ENCODE measurements around the gene IL26. TPM values are rescaled to one million over a fixed set of nuclear protein-coding genes. Genes with fewer than 3 reads are reported as not detected.

The IL26 gene
- total RNA-seq, 1 donor from 2014 or later, result not detected

DNA sequence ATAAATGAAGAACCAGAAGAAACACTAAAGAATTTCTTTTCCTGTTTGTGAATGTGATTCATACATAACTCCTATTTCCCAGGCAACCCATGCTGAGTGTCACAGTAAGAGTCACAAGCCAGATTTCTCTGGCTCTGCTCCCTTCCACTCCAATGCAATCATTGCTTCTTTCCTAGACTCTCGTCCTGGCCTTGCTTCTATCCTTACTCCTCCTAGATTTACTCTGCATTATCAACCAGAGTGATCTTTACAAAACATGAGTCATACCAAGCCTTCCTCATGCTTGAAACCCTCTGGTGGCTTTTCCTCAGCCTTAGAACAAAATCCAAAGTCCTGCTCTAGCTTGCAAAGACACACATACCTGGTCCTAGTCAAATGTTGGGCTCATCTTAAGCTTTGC is 14.5 kb upstream of the IL26 start:
- no peaks in the 10 kb centered on the region for H3K27me3 ChIP-seq
- H3K9me3 ChIP-seq, result no peaks in the 10 kb centered on the region
- H3K4me1 ChIP-seq, result peaks cover 49% of the 10 kb centered on the region
- TF ChIP-seq, protein P1, sequence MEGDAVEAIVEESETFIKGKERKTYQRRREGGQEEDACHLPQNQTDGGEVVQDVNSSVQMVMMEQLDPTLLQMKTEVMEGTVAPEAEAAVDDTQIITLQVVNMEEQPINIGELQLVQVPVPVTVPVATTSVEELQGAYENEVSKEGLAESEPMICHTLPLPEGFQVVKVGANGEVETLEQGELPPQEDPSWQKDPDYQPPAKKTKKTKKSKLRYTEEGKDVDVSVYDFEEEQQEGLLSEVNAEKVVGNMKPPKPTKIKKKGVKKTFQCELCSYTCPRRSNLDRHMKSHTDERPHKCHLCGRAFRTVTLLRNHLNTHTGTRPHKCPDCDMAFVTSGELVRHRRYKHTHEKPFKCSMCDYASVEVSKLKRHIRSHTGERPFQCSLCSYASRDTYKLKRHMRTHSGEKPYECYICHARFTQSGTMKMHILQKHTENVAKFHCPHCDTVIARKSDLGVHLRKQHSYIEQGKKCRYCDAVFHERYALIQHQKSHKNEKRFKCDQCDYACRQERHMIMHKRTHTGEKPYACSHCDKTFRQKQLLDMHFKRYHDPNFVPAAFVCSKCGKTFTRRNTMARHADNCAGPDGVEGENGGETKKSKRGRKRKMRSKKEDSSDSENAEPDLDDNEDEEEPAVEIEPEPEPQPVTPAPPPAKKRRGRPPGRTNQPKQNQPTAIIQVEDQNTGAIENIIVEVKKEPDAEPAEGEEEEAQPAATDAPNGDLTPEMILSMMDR (IDR thresholded peaks at IDR 0.05), result no peak
- no peak for TF ChIP-seq POLR2A (IDR thresholded peaks at IDR 0.05)
- peak in 1 of 2 donors; percentile 25 for TF ChIP-seq POLR2AphosphoS5 (IDR thresholded peaks at IDR 0.05; ENCODE audit: insufficient read depth in 1 of 2, low read depth in 1 of 2)
- no peak for DNase-seq (ENCODE audit: extremely low spot score in 2 of 2)
- H3K27ac ChIP-seq, result peak overlapping the region; percentile 50
- intact Hi-C loops (cut with DNase I), result no loop called here
- no peak overlapping the region for H3K4me3 ChIP-seq
- H3K36me3 ChIP-seq, result no peaks in the 10 kb centered on the region

DNA sequence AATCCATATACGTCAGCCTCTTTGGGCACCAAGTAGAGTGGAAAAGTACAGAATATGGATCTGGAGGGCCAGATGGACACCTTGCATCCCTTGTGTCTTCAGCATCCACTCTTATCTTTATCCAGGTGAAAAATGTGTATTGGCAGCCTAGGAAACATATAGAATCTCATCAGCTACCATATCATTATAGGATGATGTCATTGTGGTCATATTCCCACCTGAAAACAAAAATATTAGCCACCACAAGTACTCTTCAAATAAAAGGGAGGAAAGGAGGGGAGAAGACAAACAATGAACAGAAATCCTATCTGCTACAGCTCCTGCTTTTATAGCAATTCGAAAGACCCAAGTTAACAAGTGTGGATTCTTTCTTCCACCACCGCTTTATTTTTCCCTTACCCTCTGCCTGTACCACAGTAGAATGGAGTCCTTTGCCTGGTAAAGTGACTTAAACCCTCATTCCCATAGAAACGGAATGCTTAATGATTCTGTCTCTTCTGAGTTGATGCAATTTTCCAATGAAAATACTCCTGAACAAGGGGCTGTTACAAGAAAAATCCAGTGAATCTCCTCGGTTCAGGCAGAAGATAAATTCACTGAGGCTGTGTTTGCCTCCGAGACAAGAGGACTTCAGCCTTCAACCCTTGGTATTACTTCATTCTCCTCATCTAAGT is 13.8 kb upstream of the IL26 start:
- no peak for DNase-seq (ENCODE audit: extremely low spot score in 2 of 2)
- TF ChIP-seq, protein P1 (IDR thresholded peaks at IDR 0.05), result no peak
- TF ChIP-seq POLR2AphosphoS5 (IDR thresholded peaks at IDR 0.05; ENCODE audit: insufficient read depth in 1 of 2, low read depth in 1 of 2), result no peak
- TF ChIP-seq POLR2A (IDR thresholded peaks at IDR 0.05), result no peak
- Histone ChIP-seq H3K4me1 (peaks cover 43% of the 10 kb centered on the region), H3K36me3 (no peaks in the 10 kb centered on the region), H3K4me3 (no peak overlapping the region), H3K9me3 (no peaks in the 10 kb centered on the region), H3K27me3 (no peaks in the 10 kb centered on the region), H3K27ac (peak overlapping the region; percentile 50)
- intact Hi-C loops (cut with DNase I), result no loop called here

DNA sequence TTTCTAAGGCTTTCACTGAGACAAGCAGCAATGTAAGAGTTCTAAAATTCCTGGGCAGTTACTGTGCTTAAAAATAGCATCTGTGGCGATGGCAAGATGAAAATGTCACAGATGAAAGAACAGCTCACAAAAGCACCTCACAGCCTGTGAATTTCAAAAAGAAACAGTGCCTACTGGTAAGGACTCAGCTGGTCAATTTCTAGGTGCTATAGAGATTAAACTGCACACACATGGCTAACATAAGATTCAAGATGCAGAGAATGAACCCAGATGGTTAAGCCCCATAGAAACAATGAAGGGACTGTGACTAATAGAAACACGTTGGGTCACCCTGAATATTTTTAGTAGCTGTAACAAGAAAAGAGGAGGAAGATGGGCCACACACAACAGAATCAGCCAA is 12.0 kb upstream of the IL26 start:
- Histone ChIP-seq H3K36me3 (no peaks in the 10 kb centered on the region), H3K27ac (no peak overlapping the region), H3K4me3 (no peak overlapping the region), H3K27me3 (no peaks in the 10 kb centered on the region), H3K9me3 (no peaks in the 10 kb centered on the region), H3K4me1 (peaks cover 43% of the 10 kb centered on the region)
- no peak for DNase-seq (ENCODE audit: extremely low spot score in 2 of 2)
- intact Hi-C loops (cut with DNase I), result no loop called here
- TF ChIP-seq, protein P1 (IDR thresholded peaks at IDR 0.05), result no peak
- TF ChIP-seq POLR2AphosphoS5 (IDR thresholded peaks at IDR 0.05; ENCODE audit: insufficient read depth in 1 of 2, low read depth in 1 of 2) (no peak), POLR2A (IDR thresholded peaks at IDR 0.05) (no peak)

DNA sequence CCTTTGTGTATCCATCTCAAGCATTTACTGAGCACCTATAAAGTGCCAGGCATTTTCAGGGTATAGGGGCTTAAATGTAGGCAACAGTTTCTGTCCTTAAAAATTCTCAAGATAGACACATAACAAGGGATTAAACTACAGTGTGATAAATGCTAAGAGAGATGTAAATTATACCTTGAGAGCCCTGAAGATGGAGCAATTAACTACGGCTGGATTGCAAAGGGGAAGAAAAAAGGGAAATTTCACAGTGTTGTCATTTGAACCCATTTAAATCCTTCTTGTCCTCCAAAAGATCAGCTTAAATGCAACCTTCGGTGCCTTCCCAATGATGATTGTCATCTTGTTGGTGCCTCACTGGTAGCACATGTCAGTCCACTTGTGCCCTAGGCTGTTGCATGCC is 11.5 kb upstream of the IL26 start:
- H3K27me3 ChIP-seq, result no peaks in the 10 kb centered on the region
- no peaks in the 10 kb centered on the region for H3K9me3 ChIP-seq
- peak overlapping the region; percentile 24 to 25 for H3K4me3 ChIP-seq
- TF ChIP-seq POLR2AphosphoS5 (IDR thresholded peaks at IDR 0.05; ENCODE audit: insufficient read depth in 1 of 2, low read depth in 1 of 2) (no peak), POLR2A (IDR thresholded peaks at IDR 0.05) (no peak)
- TF ChIP-seq, protein P1 (IDR thresholded peaks at IDR 0.05), result no peak
- intact Hi-C loops (cut with DNase I), result no loop called here
- no peaks in the 10 kb centered on the region for H3K36me3 ChIP-seq
- DNase-seq (ENCODE audit: extremely low spot score in 2 of 2), result no peak
- H3K27ac ChIP-seq, result no peak overlapping the region
- peaks cover 43% of the 10 kb centered on the region for H3K4me1 ChIP-seq

- no peak for TF ChIP-seq POLR2AphosphoS5 (IDR thresholded peaks at IDR 0.05; ENCODE audit: insufficient read depth in 1 of 2, low read depth in 1 of 2)
- TF ChIP-seq POLR2A (IDR thresholded peaks at IDR 0.05), result no peak
- H3K27ac ChIP-seq, result no peak overlapping the region
These were observed 10.9 kb upstream of the IL26 start for GRCh38 chr12:68236421-68237059.

More at GRCh38 chr12:68236421-68237059, 10.9 kb upstream of the IL26 start:
- H3K9me3 ChIP-seq, result no peaks in the 10 kb centered on the region
- no peaks in the 10 kb centered on the region for H3K27me3 ChIP-seq
- DNase-seq (ENCODE audit: extremely low spot score in 2 of 2), result no peak
- no peaks in the 10 kb centered on the region for H3K36me3 ChIP-seq
- H3K4me1 ChIP-seq, result peaks cover 43% of the 10 kb centered on the region
- intact Hi-C loops (cut with DNase I), result no loop called here
- peak overlapping the region; percentile 24 to 25 for H3K4me3 ChIP-seq

Data from vagina (tissue), 2 donors.